ENCODE data around the gene ERFL.

- no peak for TF ChIP-seq POLR2A (IDR thresholded peaks at IDR 0.05)
- TF ChIP-seq CTCF (IDR thresholded peaks at IDR 0.05), result no peak
Observed at GRCh38 chr19:41915021-41915775, 13.1 kb downstream of the ERFL start.

All from adrenal gland (tissue), 5 donors.